ENCODE results near the gene GPR65.

DNA sequence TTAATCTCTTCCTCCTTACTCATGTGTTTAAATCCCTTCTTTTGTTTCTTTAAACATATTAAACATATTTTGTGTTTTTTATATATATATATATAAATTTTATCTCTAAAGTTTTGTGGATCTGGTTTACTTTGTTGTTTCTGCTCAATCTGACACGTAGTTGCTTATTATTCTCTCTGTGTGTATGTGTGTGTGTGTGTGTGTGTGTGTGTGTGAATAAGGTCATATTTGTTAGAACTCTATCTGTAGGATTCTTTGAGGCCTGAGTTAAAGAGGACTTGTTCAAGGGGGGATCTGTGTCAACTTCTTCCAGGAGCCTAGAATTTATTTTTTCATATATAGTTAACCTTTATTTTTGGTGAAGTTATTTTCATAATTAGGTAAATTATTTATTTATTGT lies 2.7 kb downstream of the GPR65 start:
- TF ChIP-seq CTCF (IDR thresholded peaks at IDR 0.05) (no peak), POLR2A (IDR thresholded peaks at IDR 0.05) (no peak)

All from thyroid gland (tissue), 4 donors.